ENCODE measurements around the gene ASXL2.

DNA sequence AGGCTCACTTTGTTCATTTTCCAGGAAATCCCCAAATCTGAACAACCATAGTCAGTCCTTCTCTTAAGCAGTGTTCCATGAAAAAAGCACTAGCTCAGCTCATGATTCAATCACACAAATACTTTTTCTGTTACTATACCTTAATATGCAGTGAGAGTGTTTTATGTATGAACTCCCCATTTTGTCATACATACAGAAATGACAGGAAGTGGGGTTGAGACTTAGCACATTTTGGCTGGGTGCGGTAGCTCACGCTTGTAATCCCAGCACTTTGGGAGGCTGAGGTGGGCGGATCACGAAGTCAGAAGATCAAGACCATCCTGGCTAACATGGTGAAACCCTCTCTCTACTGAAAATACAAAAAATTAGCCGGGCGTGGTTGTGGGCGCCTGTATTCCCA, 149.7 kb downstream of the ASXL2 start:
- TF ChIP-seq, protein P1, sequence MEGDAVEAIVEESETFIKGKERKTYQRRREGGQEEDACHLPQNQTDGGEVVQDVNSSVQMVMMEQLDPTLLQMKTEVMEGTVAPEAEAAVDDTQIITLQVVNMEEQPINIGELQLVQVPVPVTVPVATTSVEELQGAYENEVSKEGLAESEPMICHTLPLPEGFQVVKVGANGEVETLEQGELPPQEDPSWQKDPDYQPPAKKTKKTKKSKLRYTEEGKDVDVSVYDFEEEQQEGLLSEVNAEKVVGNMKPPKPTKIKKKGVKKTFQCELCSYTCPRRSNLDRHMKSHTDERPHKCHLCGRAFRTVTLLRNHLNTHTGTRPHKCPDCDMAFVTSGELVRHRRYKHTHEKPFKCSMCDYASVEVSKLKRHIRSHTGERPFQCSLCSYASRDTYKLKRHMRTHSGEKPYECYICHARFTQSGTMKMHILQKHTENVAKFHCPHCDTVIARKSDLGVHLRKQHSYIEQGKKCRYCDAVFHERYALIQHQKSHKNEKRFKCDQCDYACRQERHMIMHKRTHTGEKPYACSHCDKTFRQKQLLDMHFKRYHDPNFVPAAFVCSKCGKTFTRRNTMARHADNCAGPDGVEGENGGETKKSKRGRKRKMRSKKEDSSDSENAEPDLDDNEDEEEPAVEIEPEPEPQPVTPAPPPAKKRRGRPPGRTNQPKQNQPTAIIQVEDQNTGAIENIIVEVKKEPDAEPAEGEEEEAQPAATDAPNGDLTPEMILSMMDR (IDR thresholded peaks at IDR 0.05): no peak
- TF ChIP-seq EP300 (IDR thresholded peaks at IDR 0.05): no peak

Data from suprapubic skin (tissue), 3 donors.